ENCODE measurements around the gene ADAMTS14.

The ADAMTS14 gene

DNA sequence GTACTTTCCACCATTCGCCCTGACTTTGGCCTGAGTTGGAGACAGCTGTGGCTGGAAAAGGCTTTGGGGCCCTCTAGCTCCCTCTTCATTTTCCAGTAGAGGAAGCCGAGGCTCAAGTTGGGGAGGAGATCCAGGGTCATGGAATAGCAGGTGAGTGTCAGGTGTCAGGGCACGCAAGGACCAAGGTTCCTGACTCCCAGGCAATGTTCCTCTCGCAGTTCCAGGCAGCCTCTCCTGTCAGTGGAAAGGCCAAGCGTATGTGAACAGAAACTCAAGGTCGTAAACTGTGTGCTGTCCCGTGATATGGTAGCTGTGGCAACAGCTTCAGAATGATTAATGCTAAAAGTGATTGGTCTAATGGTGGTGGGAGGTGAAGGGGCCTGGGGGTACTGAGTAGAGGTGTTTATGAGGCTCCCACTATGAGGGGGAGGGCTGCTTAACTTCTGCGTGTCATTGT lies 13.2 kb downstream of the ADAMTS14 start:
- H3K36me3 ChIP-seq (ENCODE audit: control insufficient read depth in 1 of 2, insufficient read depth in 2 of 2, low read length in 2 of 2): no peaks in the 10 kb centered on the region
- H3K27ac ChIP-seq (ENCODE audit: low read length): no peak overlapping the region
- peaks cover 0 to 7% of the 10 kb centered on the region in 2 donors for H3K4me1 ChIP-seq (ENCODE audit: control insufficient read depth in 1 of 2, insufficient read depth in 2 of 2, low read length in 2 of 2)
- no peak overlapping the region for H3K4me3 ChIP-seq (ENCODE audit: low read depth in 1 of 2, low read length in 2 of 2)
- H3K27me3 ChIP-seq (ENCODE audit: low read depth, low read length): no peaks in the 10 kb centered on the region
- no peaks in the 10 kb centered on the region for H3K9me3 ChIP-seq (ENCODE audit: control insufficient read depth in 1 of 2, low read length in 2 of 2)

DNA sequence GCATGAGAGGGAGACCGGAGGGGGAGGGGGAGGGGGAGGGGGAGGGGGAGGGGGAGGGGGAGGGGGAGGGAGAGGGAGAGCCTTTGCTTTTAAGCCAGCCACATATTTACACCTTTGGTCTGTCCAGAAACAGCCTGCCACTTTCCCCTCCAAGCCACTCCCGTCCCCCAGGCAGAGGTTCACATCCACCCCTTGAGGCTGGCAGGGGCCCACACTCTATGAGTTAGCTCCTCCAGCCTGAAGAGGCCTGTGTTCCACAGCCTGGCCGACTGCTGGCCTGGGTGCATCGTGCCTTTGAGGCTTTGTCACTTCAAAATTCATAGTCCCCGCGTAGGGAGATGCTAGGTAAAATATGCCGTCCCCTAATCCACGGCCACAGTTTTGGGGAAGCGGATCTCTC lies 16.5 kb downstream of the ADAMTS14 start:
- no peaks in the 10 kb centered on the region for H3K27me3 ChIP-seq (ENCODE audit: low read depth, low read length)
- H3K27ac ChIP-seq (ENCODE audit: low read length): no peak overlapping the region
- H3K36me3 ChIP-seq (ENCODE audit: control insufficient read depth in 1 of 2, insufficient read depth in 2 of 2, low read length in 2 of 2): no peaks in the 10 kb centered on the region
- peaks cover 0 to 8% of the 10 kb centered on the region in 2 donors for H3K4me1 ChIP-seq (ENCODE audit: control insufficient read depth in 1 of 2, insufficient read depth in 2 of 2, low read length in 2 of 2)
- no peaks in the 10 kb centered on the region for H3K9me3 ChIP-seq (ENCODE audit: control insufficient read depth in 1 of 2, low read length in 2 of 2)
- no peak overlapping the region for H3K4me3 ChIP-seq (ENCODE audit: low read depth in 1 of 2, low read length in 2 of 2)

DNA sequence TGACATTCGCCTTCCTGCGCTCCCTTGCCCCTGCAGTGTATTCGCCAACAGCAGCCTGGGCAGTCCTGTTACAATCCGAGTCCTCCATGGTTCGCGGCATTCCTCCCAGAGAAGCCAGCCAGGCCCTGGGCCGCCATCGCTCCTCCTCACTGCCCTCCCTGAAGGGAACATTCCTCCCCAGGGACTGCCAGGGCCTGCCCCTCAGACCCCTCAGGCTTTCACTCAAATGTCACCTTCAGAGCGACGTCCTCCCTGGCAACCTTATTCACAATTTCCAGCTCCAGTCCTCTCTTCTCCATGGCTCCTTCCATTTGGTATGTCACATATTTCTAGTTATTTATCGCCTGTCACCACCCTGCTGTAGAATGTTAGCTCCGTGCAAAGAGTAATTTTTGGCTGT lies 17.4 kb downstream of the ADAMTS14 start:
- H3K27ac ChIP-seq (ENCODE audit: low read length): no peak overlapping the region
- H3K36me3 ChIP-seq (ENCODE audit: control insufficient read depth in 1 of 2, insufficient read depth in 2 of 2, low read length in 2 of 2): no peaks in the 10 kb centered on the region
- H3K4me3 ChIP-seq (ENCODE audit: low read depth in 1 of 2, low read length in 2 of 2): no peak overlapping the region
- no peaks in the 10 kb centered on the region for H3K27me3 ChIP-seq (ENCODE audit: low read depth, low read length)
- H3K4me1 ChIP-seq (ENCODE audit: control insufficient read depth in 1 of 2, insufficient read depth in 2 of 2, low read length in 2 of 2): peaks cover 0 to 16% of the 10 kb centered on the region in 2 donors
- H3K9me3 ChIP-seq (ENCODE audit: control insufficient read depth in 1 of 2, low read length in 2 of 2): no peaks in the 10 kb centered on the region

DNA sequence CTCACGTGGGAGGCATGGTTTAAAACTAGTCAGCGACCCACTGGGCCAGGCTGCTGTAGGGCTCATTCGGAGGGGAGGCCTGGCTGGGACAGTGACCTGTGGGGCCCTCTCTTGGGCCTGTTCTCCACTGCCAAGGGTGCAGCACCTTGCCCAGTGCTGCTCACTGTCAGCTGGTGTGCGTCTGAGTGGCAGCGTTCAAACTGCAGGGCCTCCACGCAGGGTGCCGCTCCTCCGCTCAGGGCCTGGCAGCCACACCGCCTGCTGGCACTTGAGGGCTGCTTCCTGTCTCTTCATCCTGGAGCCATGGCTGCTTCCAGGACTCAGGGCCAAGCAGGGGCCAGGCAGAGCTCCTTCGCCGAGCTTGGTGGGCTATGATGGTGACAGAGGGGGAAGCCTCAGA lies 18.3 kb downstream of the ADAMTS14 start:
- Histone ChIP-seq H3K36me3 (ENCODE audit: control insufficient read depth in 1 of 2, insufficient read depth in 2 of 2, low read length in 2 of 2) (no peaks in the 10 kb centered on the region), H3K4me3 (ENCODE audit: low read depth in 1 of 2, low read length in 2 of 2) (no peak overlapping the region), H3K27ac (ENCODE audit: low read length) (no peak overlapping the region), H3K27me3 (ENCODE audit: low read depth, low read length) (no peaks in the 10 kb centered on the region), H3K4me1 (ENCODE audit: control insufficient read depth in 1 of 2, insufficient read depth in 2 of 2, low read length in 2 of 2) (peaks cover 0 to 23% of the 10 kb centered on the region in 2 donors), H3K9me3 (ENCODE audit: control insufficient read depth in 1 of 2, low read length in 2 of 2) (no peaks in the 10 kb centered on the region)

- Histone ChIP-seq H3K27ac (ENCODE audit: low read length) (no peak overlapping the region), H3K27me3 (ENCODE audit: low read depth, low read length) (no peaks in the 10 kb centered on the region), H3K4me1 (ENCODE audit: control insufficient read depth in 1 of 2, insufficient read depth in 2 of 2, low read length in 2 of 2) (peaks cover 0 to 25% of the 10 kb centered on the region in 2 donors), H3K9me3 (ENCODE audit: control insufficient read depth in 1 of 2, low read length in 2 of 2) (no peaks in the 10 kb centered on the region), H3K36me3 (ENCODE audit: control insufficient read depth in 1 of 2, insufficient read depth in 2 of 2, low read length in 2 of 2) (no peaks in the 10 kb centered on the region), H3K4me3 (ENCODE audit: low read depth in 1 of 2, low read length in 2 of 2) (no peak overlapping the region)
These were observed 19.3 kb downstream of the ADAMTS14 start for GRCh38 chr10:70691611-70692010.

DNA sequence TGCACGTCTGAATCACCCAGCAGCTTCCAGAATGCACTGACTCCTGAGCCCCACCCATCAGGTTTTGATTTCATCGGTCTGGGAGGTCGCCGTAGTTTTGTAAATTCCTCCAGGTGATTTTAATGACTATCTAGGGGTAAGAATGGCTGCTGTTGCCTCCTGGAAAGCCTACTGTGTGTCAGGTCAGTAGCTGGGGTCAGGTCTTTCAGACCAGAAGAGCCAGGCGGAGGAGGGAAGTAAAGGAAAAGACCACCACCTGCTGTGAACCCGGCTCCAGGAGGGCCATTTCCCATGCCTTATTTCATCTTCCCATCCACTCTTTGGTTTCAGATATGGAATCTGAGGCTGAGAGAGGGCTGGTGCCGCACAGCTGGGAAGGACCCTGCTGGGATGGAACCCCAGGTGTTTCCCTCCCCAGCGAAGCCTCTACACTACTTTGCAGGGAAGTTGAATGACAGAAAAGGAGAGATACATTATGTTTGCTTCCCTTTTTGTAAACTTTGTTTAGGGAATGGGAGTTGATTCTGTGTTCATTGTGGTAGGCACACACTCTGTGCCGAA lies 19.8 kb downstream of the ADAMTS14 start:
- no peak overlapping the region for H3K27ac ChIP-seq (ENCODE audit: low read length)
- no peaks in the 10 kb centered on the region for H3K27me3 ChIP-seq (ENCODE audit: low read depth, low read length)
- H3K9me3 ChIP-seq (ENCODE audit: control insufficient read depth in 1 of 2, low read length in 2 of 2): no peaks in the 10 kb centered on the region
- peaks cover 0 to 25% of the 10 kb centered on the region in 2 donors for H3K4me1 ChIP-seq (ENCODE audit: control insufficient read depth in 1 of 2, insufficient read depth in 2 of 2, low read length in 2 of 2)
- no peaks in the 10 kb centered on the region for H3K36me3 ChIP-seq (ENCODE audit: control insufficient read depth in 1 of 2, insufficient read depth in 2 of 2, low read length in 2 of 2)
- no peak overlapping the region for H3K4me3 ChIP-seq (ENCODE audit: low read depth in 1 of 2, low read length in 2 of 2)

DNA sequence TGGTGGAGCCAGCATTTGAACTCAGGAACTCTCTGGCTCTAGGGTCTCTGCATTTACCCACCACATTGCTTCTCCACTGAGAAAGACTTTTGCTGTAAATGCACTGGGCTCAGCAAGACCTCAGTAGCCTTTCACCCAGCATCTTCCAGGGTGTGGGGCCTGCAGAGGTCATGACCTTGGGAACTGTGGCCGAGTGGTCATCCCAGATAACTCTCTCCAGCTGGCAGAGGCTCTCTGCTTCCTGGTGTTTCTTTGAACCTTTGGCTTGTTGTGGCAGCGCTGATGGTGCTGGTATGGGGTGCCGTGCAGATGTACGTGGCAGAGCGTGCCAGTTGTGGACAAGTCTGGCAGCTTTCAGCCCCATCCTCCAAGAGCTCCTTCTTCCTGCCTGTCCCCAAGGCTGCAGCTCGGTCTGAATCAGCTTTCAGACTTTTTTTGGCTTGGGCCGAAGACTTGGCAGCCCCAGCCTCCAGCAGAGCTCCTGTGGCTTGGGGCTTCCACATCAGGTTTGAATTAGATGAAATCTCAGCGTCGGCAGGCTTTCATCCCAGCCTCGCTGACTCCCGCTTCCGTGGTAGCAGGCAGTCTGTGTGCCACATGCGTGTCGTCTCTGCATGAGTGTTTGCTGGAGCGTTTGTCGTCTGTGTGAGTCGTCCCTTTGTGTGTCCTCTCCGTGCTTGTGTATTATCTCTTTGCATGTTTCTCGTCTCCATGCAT lies 21.5 kb downstream of the ADAMTS14 start:
- no peaks in the 10 kb centered on the region for H3K27me3 ChIP-seq (ENCODE audit: low read depth, low read length)
- no peaks in the 10 kb centered on the region for H3K9me3 ChIP-seq (ENCODE audit: control insufficient read depth in 1 of 2, low read length in 2 of 2)
- H3K4me3 ChIP-seq (ENCODE audit: low read depth in 1 of 2, low read length in 2 of 2): no peak overlapping the region
- H3K36me3 ChIP-seq (ENCODE audit: control insufficient read depth in 1 of 2, insufficient read depth in 2 of 2, low read length in 2 of 2): no peaks in the 10 kb centered on the region
- no peak overlapping the region for H3K27ac ChIP-seq (ENCODE audit: low read length)
- peaks cover 0 to 25% of the 10 kb centered on the region in 2 donors for H3K4me1 ChIP-seq (ENCODE audit: control insufficient read depth in 1 of 2, insufficient read depth in 2 of 2, low read length in 2 of 2)

- no peaks in the 10 kb centered on the region for H3K27me3 ChIP-seq (ENCODE audit: low read depth, low read length)
- H3K36me3 ChIP-seq (ENCODE audit: control insufficient read depth in 1 of 2, insufficient read depth in 2 of 2, low read length in 2 of 2): no peaks in the 10 kb centered on the region
- H3K27ac ChIP-seq (ENCODE audit: low read length): no peak overlapping the region
- H3K4me1 ChIP-seq (ENCODE audit: control insufficient read depth in 1 of 2, insufficient read depth in 2 of 2, low read length in 2 of 2): peaks cover 0 to 25% of the 10 kb centered on the region in 2 donors
- no peaks in the 10 kb centered on the region for H3K9me3 ChIP-seq (ENCODE audit: control insufficient read depth in 1 of 2, low read length in 2 of 2)
- H3K4me3 ChIP-seq (ENCODE audit: low read depth in 1 of 2, low read length in 2 of 2): no peak overlapping the region
These were observed 22.3 kb downstream of the ADAMTS14 start for GRCh38 chr10:70694418-70695141.

- Histone ChIP-seq H3K27me3 (ENCODE audit: low read depth, low read length) (no peaks in the 10 kb centered on the region), H3K4me1 (ENCODE audit: control insufficient read depth in 1 of 2, insufficient read depth in 2 of 2, low read length in 2 of 2) (peaks cover 0 to 25% of the 10 kb centered on the region in 2 donors), H3K9me3 (ENCODE audit: control insufficient read depth in 1 of 2, low read length in 2 of 2) (no peaks in the 10 kb centered on the region), H3K4me3 (ENCODE audit: low read depth in 1 of 2, low read length in 2 of 2) (no peak overlapping the region), H3K27ac (ENCODE audit: low read length) (no peak overlapping the region), H3K36me3 (ENCODE audit: control insufficient read depth in 1 of 2, insufficient read depth in 2 of 2, low read length in 2 of 2) (no peaks in the 10 kb centered on the region)
These were observed 23.1 kb downstream of the ADAMTS14 start for GRCh38 chr10:70695241-70696030.

- Histone ChIP-seq H3K27me3 (ENCODE audit: low read depth, low read length) (no peaks in the 10 kb centered on the region), H3K36me3 (ENCODE audit: control insufficient read depth in 1 of 2, insufficient read depth in 2 of 2, low read length in 2 of 2) (no peaks in the 10 kb centered on the region), H3K27ac (ENCODE audit: low read length) (no peak overlapping the region), H3K9me3 (ENCODE audit: control insufficient read depth in 1 of 2, low read length in 2 of 2) (no peaks in the 10 kb centered on the region), H3K4me1 (ENCODE audit: control insufficient read depth in 1 of 2, insufficient read depth in 2 of 2, low read length in 2 of 2) (peaks cover 0 to 23% of the 10 kb centered on the region in 2 donors), H3K4me3 (ENCODE audit: low read depth in 1 of 2, low read length in 2 of 2) (no peak overlapping the region)
These were observed 25.9 kb downstream of the ADAMTS14 start for GRCh38 chr10:70698211-70698610.
